GM12878 (cell line): ENCODE results near the gene IFITM5.

ENCODE experiments used
- ATF3 ChIP-seq: IDR thresholded peaks from 2 replicates; pipeline ENCODE4 v1.6.1; 2011; ENCODE audit warnings: low read depth, mild to moderate bottlenecking, low read length, moderate library complexity, borderline replicate concordance; ENCODE audit errors: extremely low read depth
- CREM ChIP-seq: IDR thresholded peaks from 2 replicates; pipeline ENCODE4 v1.6.1; 2014; ENCODE audit warnings: antibody characterized with exemption, low read depth
- EP300 ChIP-seq, 2 experiments: fragments of 150-350 bp in 1 of 2; IDR thresholded peaks; 2 replicates each; pipeline ENCODE4 v1.6.1; 2011 to 2012; ENCODE audit warnings: low read depth in 2 of 2, low read length in 2 of 2, borderline replicate concordance in 1 of 2, improper control_type of control experiment in 1 of 2, inconsistent platforms in 1 of 2; ENCODE audit not compliant: control insufficient read depth in 1 of 2
- HDAC2 ChIP-seq: fragments of 200-600 bp; sonication (generic); IDR thresholded peaks from 2 replicates; pipeline ENCODE4 v1.6.1; 2017
- MYC ChIP-seq: IDR thresholded peaks from 2 replicates; pipeline ENCODE4 v1.6.1; 2011; ENCODE audit warnings: mild to moderate bottlenecking, low read length, moderate library complexity, inconsistent platforms; ENCODE audit not compliant: insufficient read depth, insufficient replicate concordance, insufficient read length, severe bottlenecking
- POLR2A ChIP-seq: IDR thresholded peaks from 2 replicates; pipeline ENCODE4 v1.6.1; 2011; ENCODE audit warnings: low read depth, mild to moderate bottlenecking, low read length
- SIN3A ChIP-seq: IDR thresholded peaks from 2 replicates; pipeline ENCODE4 v1.6.1; 2012; ENCODE audit warnings: low read depth, low read length, improper control_type of control experiment
- TF ChIP-seq, protein P1 (sequence below), 3 experiments: IDR thresholded peaks in 2 of 3; conservative IDR thresholded peaks in 1 of 3; 2 replicates each; pipeline ENCODE4 v1.5.1; 2011; ENCODE audit warnings: low read depth in 3 of 3, low read length in 3 of 3, mild to moderate bottlenecking in 3 of 3, control low read depth in 2 of 3, moderate library complexity in 2 of 3, inconsistent platforms in 1 of 3, mixed read lengths in 1 of 3; ENCODE audit not compliant: control insufficient read depth in 2 of 3, insufficient read depth in 1 of 3; ENCODE audit errors: extremely low read depth in 1 of 3

GRCh38 chr11:293271-293851, 6.0 kb downstream of the IFITM5 start:
- TF ChIP-seq POLR2A, result no peak
- TF ChIP-seq ATF3, result no peak
- TF ChIP-seq HDAC2, result no peak
- TF ChIP-seq CREM, result no peak
- TF ChIP-seq EP300 (IDR thresholded peaks at IDR 0.05; ENCODE audit: borderline replicate concordance in 1 of 2, control insufficient read depth in 1 of 2, low read depth in 2 of 2, low read length in 2 of 2), result no peak
- TF ChIP-seq, protein P1, sequence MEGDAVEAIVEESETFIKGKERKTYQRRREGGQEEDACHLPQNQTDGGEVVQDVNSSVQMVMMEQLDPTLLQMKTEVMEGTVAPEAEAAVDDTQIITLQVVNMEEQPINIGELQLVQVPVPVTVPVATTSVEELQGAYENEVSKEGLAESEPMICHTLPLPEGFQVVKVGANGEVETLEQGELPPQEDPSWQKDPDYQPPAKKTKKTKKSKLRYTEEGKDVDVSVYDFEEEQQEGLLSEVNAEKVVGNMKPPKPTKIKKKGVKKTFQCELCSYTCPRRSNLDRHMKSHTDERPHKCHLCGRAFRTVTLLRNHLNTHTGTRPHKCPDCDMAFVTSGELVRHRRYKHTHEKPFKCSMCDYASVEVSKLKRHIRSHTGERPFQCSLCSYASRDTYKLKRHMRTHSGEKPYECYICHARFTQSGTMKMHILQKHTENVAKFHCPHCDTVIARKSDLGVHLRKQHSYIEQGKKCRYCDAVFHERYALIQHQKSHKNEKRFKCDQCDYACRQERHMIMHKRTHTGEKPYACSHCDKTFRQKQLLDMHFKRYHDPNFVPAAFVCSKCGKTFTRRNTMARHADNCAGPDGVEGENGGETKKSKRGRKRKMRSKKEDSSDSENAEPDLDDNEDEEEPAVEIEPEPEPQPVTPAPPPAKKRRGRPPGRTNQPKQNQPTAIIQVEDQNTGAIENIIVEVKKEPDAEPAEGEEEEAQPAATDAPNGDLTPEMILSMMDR (IDR thresholded peaks at IDR 0.05 in 2 of 3, conservative IDR thresholded peaks at IDR 0.05 in 1 of 3; ENCODE audit: control insufficient read depth in 2 of 3, extremely low read depth in 1 of 3, insufficient read depth in 1 of 3, low read depth in 3 of 3, low read length in 3 of 3), result no peak
- no peak for TF ChIP-seq MYC
- no peak for TF ChIP-seq SIN3A
